Endothelial cell (in vitro differentiated cells): Measurements from ENCODE around the gene SERPINB12. TPM values are rescaled to one million over a fixed set of nuclear protein-coding genes. Genes with fewer than 3 reads are reported as not detected.

Experiments
- total RNA-seq: library from RNA; stranded (reverse); fragmentation: NEBNext Ultra II Directional; extraction: Animal tissue kit (Norgen Biotek cat#: 25700); gene quantifications from one replicate; pipeline ENCODE4 v1.2.1, GENCODE V29; 2021; ENCODE audit not compliant: unreplicated experiment

The SERPINB12 gene
- total RNA-seq, 1 donor from 2014 or later: not detected

Other genes with a start within 250 kb of the SERPINB12 start
- gene BCL2, start 222.6 kb upstream of the SERPINB12 start, total RNA-seq: 9.2 TPM
- 23.9 TPM for gene KDSR, start 175.2 kb upstream of the SERPINB12 start, total RNA-seq
- gene VPS4B, start 119.9 kb upstream of the SERPINB12 start, total RNA-seq: 43.1 TPM
- gene SERPINB5, start 65.4 kb upstream of the SERPINB12 start, total RNA-seq: not detected
- gene SERPINB13, start 45.0 kb downstream of the SERPINB12 start, total RNA-seq: not detected
- 0.41 TPM for gene SERPINB4, start 101.9 kb downstream of the SERPINB12 start, total RNA-seq
- gene SERPINB3, start 119.5 kb downstream of the SERPINB12 start, total RNA-seq: not detected
- gene SERPINB11, start 160.6 kb downstream of the SERPINB12 start, total RNA-seq: not detected
- gene SERPINB7, start 233.0 kb downstream of the SERPINB12 start, total RNA-seq: not detected